GM18907 (cell line): ENCODE measurements around the gene CS.

ENCODE experiments used
- ATAC-seq: cut with Tn5 transposase; IDR thresholded peaks from one replicate; pipeline ENCODE4 v1.9.1; 2021; ENCODE audit warnings: mild to moderate bottlenecking, moderate library complexity; ENCODE audit not compliant: unreplicated experiment

CS gene

DNA sequence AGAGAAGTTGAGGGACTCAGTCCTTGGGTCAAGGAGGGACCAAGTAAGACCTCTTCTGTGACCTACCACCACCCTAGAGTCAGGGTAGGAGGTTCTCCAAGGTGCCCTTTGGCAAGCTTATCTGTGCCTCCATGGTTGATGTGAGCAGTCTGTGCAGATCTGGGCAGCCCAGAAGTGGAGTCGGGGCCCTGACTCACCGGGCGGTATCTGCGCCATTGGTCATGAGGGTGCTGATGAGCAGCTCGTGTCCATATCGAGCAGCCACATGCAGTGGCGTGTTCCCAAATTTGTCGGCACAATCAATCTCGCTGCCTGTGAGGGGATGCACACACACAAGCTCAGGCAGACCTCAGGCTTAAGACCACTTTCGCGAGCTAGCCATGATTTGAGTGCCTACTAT lies 47.0 kb downstream of the CS start:
- ATAC-seq = no peak

DNA sequence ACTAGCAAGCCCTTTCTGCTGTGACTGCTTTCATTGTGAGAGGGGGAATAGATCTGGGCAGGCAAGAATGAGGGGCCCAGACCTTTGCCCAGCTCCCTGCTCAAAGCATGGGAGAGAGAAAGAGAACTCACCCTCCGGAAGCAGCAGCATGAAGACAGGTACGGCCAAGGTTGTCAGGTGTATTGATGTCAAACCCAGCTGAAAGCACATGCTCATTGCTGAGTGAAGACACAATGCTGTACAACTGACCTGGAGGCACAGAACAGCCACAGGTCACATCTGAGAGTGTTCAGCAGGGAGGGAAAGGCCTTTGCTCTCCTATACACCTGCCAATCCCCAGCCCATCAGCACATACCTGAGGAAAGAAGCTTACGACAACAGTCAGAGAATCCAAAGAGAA lies 47.5 kb downstream of the CS start:
- ATAC-seq = no peak

DNA sequence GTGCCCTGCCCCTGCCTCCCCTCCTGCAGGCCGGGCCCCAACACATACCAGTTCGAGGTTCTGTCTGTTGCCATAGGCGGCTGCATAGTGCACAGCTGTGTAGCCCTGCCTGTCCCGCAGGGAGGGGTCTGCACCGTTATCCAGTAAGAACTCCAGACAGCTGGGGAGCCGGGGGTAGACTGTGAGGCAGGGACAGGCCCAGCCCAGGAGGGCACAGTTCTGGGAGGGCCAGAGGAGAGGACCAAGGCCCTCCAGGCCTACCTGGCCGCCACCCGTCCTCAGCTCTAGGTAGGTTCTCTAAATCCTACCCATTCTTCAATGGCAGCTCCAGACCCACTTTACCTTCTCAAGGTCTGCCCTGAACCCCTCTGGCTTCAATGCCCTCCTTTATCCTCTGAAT lies 51.4 kb downstream of the CS start:
- no peak for ATAC-seq

DNA sequence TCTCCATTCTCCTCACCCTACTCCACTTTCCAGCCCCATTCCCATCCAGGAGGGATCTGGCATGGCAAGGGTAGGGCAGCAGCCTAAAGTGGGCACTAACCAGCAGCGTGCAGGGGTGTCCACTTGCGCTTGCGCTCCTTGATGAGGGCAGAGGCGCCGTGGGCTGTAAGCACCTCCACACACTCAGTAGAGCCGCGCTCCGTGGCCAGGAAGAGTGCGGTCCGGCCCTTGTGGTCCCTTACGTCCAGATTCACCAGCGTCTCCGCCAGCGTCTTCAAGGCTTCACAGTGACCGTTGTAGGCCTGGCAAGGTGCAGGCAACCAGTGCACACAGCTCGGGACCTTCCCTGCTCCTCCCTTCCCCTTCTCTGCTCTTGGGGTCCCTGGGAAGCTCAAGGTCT lies 52.2 kb downstream of the CS start:
- no peak for ATAC-seq

DNA sequence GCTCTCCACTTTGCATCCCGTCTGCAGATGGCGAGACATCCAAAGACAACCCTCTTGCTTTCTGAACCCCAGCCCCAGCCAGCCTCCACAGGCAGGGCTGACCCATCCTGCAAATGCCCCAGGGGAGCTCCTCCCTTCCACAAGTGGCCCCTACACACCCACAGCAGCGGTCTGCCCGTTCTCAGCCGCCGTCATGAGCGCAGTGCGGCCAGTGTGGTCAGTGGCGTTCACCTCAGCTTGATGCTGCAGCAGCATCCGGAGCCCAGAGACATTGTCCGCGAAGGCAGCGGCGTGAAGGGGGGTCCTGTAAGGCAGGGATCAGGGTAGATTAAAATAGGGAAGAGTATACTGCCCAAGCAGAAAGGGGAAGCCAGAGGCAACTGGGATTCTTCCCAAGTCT lies 55.6 kb downstream of the CS start:
- ATAC-seq = no peak

DNA sequence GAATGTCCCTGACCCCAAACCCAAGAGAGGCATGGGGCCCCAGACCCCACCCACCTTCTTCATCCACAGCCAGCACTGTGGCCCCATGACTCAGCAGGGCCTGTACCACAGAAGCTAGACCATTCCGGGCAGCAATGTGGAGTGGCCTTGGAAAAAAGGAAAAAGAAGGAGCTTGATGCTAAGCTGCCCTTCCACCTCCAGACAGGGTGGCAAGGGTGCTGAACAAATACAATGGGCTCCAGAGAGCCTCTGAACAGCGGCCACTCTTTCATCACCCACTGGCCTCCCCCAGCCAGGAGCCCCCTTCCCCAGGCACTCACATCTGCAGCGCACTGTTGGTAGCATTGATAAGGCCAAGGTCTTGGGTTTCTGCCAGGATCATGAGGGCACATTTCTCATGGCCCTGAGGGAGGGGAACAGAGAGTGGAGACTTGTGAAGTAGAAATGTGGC lies 56.4 kb downstream of the CS start:
- ATAC-seq = no peak

DNA sequence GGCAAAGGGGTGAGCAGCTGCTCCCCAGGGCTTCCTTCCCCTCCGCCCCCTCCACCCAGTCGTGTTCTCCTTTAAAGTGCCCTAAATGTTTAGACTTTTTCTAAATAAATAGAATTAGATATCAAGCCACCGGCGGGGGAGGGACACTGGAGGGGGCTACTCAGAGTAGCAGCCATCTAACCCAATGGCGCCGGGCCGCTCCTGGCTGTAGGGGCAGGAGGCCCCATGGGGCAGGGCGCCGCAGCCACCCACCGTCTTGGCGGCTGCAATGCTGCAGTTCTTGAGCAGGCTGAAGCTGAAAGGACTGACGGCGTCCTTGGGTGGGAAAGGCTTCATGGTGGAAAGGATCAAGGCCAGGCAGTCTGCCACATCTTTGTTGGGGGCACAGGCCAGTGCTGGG lies 57.1 kb downstream of the CS start:
- ATAC-seq = no peak

DNA sequence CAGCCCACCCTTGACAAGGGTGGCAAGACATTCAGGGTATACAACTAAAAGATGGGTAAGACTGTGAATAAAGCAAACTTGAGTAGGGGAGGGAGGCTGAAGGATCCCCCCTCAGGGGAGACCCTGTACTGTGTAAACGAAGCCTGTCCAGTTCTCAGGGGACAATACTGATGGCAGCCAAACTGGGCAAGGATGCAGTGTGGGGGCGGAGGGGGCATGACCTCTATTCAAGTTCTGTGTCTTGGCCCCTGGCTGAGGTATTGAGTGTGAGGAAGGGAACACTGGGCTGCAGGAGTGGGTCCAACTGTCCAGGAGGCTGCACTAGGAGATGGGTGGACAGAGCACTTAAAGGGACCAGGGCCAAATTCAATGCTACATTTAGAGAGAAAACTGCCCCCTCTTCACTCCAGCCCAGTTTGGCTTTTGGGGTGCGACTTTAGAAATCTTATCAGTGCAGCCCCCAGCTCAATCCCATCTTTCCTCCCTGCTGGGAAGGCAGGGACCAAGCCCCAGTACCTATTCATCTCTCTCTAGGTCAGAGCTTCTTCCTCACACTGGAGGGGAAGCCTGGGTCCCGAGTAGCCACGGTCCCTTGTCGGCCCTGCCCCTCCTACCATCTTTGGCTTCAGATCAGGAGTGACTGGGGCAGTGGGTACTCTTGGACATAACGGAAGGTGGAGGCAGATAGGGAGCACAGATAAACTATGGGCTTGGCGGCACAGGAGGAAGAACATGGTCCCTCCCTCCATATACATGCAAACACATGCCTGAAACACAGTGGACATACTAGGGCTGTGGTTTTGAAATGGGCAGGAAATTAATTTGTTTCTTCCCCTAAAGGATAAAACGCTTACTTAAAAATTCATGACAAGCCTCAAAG lies 58.5 kb downstream of the CS start:
- no peak for ATAC-seq

DNA sequence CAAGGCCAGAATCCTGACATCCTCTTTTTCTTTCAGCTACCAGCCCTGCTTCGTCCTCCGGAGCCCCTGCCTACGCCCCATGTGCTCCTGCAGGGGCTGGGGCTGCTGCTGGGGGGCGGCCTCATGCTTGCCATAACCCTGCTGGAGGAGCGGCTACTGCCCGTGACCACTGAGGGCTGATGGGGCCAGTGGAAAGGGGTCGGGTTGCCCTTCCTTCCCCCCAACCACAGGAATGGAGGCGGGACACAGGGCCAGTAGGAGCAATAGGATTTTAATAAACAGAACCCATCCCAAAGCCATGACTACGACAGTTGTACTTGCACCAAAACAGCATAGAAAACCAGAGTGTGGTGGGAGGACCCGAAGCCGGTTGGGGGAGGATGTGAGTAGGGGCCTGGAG lies 62.6 kb downstream of the CS start:
- no peak for ATAC-seq

DNA sequence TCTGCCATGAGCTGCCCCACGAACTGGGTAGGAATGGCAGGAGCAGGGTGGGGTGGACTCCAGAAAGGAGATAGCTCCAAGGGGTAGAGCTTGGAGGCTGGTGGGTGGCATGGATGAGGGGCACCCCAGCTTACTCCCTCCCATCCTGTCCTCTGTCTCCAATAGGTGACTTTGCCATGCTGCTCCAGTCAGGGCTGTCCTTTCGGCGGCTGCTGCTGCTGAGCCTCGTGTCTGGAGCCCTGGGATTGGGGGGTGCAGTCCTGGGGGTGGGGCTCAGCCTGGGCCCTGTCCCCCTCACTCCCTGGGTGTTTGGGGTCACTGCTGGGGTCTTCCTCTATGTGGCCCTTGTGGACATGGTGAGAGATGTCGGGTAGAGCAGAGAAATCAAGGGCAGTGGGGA lies 63.1 kb downstream of the CS start:
- no peak for ATAC-seq

DNA sequence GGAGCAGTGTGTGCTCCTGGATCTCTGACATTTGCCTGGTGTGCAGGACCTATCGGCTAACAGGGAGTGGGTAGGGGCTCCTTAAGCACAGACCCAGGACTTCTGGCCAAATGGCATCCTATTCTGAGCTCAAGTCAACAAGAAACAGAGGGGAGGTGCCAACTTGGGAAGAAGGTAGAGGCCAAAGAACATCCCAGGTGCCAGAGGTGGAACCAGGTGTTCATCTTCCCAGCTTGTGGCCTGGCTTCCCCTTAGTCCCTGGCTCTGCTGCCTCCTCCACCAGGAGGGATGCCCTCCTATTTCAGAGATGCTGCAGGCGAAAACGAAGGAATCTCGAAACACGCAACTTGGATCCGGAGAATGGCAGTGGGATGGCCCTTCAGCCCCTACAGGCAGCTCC lies 64.0 kb downstream of the CS start:
- ATAC-seq = no peak

DNA sequence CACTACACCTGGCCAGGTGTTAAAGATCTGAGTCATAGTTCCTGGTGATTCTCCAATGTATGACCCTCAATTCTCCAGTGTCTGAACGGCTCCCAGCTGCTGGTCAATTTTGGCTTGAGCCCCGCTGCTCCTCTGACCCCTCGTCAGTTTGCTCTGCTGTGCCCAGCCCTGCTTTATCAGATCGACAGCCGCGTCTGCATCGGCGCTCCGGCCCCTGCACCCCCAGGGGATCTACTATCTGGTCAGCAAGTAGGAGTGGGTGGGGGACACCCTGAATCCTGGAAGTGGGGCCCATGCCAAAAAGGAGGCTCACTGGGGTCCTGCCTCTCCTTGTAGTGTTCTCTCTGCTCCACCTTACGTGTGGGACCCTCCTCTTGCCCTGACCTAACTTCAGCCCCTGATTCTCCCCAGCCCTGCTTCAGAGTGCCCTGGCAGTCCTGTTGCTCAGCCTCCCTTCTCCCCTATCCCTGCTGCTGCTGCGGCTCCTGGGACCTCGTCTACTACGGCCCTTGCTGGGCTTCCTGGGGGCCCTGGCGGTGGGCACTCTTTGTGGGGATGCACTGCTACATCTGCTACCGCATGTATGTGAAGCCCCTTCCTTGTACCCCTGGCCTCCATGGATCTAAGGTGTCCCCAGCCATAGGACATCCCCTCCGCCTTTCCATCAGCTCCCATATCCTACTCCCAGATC lies 65.2 kb downstream of the CS start:
- no peak for ATAC-seq

DNA sequence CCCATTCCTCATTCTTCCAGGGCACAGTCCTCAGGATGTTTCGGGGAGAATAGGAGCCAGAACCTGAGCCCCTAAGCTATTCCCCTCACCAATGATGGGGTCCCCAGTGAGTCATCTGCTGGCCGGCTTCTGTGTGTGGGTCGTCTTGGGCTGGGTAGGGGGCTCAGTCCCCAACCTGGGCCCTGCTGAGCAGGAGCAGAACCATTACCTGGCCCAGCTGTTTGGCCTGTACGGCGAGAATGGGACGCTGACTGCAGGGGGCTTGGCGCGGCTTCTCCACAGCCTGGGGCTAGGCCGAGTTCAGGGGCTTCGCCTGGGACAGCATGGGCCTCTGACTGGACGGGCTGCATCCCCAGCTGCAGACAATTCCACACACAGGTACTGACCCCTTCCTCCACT lies 68.9 kb downstream of the CS start:
- no peak for ATAC-seq

DNA sequence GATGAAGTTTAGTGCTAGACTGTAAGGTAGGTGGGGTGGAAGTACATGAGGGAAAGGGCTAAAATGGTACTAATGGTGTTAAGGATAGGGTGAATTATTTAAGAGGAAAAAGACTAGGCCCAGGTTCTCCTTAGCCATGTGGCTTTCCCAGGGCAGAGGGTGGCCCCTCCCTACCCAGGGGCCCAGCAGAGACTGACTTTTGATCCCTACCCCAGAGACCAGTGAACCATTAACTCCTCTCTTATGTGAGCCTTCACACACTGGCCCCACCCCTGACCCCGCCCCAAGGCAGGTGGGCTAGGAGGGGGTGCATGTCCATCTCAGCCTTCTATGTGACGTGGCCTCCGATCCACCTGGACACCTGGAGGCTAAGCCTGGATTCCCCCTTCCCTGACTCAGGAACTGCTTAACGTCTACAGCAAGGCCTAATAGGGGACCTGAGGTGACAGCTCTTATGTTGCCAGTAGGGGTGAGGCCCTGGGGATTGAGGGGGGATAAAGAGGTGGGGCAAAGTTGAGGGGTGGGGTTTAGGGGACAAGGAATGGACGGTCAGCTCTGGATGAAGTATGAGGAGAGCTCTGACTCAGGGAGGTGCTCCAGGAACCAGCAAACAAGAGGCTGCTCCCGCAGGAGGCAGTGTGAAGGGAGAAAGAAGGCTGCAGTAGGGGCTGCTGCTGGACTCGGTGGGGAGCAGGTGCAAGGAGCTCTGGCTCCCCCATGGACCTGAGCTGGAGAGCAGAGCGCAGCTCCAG lies 69.5 kb downstream of the CS start:
- ATAC-seq = no peak

DNA sequence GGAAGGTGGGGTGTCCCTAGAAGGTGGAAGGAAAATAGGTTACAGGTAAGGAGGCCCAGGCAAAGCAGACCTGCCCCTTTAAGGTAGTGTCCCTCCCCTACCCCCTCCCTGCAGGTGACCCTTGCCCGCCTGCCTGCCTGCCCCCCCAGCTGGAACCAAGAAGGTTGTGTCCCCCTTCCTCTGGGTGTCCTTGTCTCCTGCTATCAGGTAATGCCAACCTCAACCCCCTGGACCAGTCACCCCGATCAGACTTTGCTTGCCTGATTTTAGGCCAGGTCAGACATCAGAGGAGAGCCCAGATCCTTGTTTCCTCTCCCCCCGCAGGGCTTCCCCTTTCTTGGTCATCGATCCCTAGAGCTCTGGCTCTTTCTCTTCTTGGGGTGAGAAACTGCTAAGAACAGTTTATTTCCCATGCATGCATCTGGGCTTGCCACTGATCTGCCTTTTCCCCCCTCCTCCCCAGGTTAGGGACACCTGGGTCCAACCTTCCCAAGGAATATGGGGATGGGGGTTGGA lies 70.2 kb downstream of the CS start, which contains the start of gene SLC39A5:
TSS of gene SLC39A5 (plus strand) at position 136 of the 516 bp plus-strand sequence. CDS start 1,224 bp downstream, outside the sequence.
- no peak for ATAC-seq

DNA sequence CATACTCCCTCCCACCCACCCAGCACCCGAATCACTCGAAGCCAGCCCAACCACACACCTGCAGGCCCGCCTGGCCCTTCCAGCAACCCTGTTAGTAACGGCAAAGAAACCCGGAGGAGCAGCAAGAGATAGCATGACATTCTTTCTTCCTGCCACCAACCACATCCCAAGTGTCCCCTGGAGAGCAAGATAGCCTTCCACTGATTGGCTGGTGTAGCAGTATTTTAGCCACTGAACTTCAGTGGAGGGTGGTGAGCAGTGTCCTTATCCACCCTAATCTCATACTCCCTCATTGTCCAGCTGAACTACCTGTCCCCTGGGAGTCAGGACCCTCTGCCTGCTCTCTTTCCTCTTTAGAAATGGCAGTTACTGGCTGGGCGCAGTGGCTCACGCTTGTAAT lies 71.0 kb downstream of the CS start:
- no peak for ATAC-seq

DNA sequence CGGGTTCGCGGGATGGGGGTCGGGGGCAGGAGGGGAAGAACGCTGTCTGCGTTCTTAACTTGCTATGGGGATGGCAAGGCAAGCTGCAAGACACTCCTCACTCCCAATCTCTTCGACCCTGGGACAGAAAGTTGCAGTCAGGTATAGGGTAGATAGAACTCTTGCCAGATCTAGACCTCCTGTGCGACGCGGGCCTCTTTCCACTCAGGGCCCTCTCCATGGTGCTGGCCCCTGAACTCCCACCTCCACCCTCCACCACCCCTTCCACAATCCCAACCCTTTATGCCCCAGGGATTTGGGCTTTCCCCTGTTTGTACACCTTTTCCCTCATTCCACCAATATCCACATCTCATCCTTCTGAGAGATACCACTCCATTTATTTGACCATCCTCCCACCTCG lies 75.2 kb downstream of the CS start:
- no peak for ATAC-seq

DNA sequence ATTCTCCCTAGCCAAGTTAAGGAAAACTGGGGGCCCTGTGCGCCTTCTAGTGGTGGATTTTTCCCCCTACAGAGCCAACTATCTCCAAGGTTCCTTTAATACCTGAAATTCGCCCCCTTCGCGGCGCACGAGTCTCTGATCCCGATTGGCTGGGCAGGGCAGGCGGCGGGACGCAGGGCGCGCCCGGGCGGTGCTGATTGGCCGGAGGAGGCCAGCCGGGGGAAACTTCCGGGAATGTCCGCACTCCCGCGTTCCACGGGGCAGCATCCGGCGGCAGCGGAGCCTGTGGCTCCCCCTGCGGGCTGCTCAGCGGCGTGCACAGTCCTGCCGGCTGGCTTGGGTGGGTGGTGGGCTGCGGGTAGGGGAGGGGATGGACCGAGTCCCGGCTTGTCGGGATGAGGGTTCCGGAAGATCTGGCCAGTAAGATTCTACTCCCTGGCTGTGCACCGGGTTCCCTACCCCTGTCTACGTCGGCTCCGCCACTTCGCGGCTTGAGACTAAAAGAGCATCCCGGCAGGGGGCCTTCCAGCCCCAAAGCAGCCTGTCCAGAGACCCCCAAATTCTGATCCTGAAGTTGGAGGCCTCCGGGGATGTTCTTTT lies 75.9 kb downstream of the CS start, which contains the start of gene NABP2:
TSS of gene NABP2 (plus strand) at position 241 of the 600 bp plus-strand sequence. CDS start 515 bp downstream, outside the sequence.
- ATAC-seq = peak; percentile 67

DNA sequence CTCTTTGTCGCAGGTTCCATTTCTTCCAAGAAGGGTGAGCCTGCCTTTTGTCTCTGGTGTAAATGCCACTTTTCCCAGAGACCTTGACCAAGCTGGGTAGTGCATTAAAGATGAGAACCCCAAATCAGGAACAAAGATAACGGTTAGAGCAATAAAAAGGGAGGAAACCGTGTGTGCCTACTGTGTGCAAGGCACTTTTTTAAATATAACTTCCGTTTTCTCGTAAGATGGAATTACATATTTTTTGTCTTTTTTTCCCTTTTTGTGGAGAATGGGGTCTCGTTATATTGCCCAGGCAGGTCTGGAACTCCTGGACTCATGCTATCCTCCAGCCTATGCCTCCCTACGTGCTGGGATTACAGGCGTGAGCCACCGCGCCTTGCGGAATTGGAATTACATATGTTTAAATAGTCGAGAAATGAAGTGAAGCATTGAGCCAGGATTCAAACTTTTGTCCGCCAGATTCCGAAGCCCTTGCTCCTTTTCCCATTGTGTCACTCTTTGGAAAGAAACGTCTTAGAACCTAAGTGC lies 76.5 kb downstream of the CS start:
- ATAC-seq = no peak

DNA sequence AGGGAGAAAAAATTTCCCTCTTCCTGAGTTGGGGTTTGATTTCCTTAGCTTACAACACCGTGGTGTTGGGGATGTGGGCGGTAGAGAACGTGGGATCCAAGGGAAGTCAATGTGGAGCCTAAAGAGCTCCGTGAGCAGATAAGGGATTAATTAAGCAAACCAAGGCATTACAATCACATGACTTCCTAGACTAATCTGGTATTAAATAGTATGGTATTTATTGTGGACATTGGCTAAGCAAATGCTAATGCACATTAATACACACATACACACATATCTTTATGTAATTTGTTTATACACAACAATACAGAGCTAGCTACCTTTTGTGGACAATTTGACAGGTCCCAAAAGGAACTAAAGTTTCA lies 77.6 kb downstream of the CS start:
- no peak for ATAC-seq
